Thyroid gland (tissue), 4 donors: Measurements from ENCODE around the gene ZMAT3.

Source experiments
- POLR2A ChIP-seq, 2 donors: fragments of 450-650 bp; IDR thresholded peaks; one replicate each; pipeline ENCODE4 v1.6.1; 2017; ENCODE audit warnings: antibody characterized with exemption in 2 of 2, mild to moderate bottlenecking in 2 of 2, moderate library complexity in 1 of 2
- TF ChIP-seq, protein P1 (sequence below), 6 experiments: fragments of 200-600 bp in 3 of 6; fragments of 450-650 bp in 3 of 6; sonication (generic) in 3 of 6; IDR thresholded peaks; one replicate each; pipeline ENCODE4 v1.5.1; 2016 to 2019; ENCODE audit warnings: antibody characterized with exemption in 6 of 6, mild to moderate bottlenecking in 2 of 6, inconsistent platforms in 1 of 6, moderate library complexity in 1 of 6

DNA sequence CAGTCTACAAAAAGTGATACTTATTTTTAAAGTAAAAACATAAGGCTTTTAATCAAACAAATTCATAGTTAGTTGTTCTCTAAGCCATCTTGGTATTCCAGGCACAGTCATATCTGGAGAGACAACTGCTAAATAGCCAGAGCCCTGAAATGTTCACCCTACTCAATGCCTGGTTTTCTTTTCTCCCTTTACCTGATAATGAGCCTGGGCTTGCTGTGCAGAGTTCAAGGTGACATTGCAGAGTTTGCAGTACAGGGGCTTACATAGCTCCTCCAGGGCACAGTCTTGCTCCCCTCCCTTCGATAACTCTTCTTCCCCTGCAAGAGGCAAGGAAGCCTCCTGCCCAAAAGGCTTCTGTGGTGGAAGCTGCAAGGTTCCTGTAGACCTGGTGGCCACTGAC is 4.3 kb downstream of the ZMAT3 start:
- TF ChIP-seq, protein P1, sequence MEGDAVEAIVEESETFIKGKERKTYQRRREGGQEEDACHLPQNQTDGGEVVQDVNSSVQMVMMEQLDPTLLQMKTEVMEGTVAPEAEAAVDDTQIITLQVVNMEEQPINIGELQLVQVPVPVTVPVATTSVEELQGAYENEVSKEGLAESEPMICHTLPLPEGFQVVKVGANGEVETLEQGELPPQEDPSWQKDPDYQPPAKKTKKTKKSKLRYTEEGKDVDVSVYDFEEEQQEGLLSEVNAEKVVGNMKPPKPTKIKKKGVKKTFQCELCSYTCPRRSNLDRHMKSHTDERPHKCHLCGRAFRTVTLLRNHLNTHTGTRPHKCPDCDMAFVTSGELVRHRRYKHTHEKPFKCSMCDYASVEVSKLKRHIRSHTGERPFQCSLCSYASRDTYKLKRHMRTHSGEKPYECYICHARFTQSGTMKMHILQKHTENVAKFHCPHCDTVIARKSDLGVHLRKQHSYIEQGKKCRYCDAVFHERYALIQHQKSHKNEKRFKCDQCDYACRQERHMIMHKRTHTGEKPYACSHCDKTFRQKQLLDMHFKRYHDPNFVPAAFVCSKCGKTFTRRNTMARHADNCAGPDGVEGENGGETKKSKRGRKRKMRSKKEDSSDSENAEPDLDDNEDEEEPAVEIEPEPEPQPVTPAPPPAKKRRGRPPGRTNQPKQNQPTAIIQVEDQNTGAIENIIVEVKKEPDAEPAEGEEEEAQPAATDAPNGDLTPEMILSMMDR (IDR thresholded peaks at IDR 0.05): no peak
- TF ChIP-seq POLR2A (IDR thresholded peaks at IDR 0.05): no peak
